ENCODE measurements around the gene CCDC192.

The CCDC192 gene

DNA sequence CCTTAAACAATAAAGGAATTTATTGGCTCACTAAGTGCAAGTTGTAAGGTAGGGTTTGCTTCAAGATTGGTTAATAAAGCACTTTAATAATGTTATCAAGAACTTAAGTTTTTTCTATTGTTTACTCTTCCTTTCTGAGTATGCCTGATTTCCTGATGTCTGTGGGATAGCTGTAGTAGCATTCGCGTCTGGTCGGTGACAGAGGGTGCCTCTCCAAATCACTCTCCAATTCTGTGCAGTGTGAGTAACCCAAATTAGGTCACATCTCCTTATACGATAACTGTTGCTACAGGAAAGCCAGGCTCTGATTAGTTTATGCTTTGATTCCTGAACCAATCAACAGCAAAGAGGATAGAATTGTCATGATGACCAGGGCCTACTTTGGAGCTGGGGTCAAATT, 90.7 kb downstream of the CCDC192 start:
- DNase-seq (ENCODE audit: low read depth): no peak
- H3K4me3 ChIP-seq (ENCODE audit: low read depth, low read length): no peak overlapping the region
- TF ChIP-seq, protein P1, sequence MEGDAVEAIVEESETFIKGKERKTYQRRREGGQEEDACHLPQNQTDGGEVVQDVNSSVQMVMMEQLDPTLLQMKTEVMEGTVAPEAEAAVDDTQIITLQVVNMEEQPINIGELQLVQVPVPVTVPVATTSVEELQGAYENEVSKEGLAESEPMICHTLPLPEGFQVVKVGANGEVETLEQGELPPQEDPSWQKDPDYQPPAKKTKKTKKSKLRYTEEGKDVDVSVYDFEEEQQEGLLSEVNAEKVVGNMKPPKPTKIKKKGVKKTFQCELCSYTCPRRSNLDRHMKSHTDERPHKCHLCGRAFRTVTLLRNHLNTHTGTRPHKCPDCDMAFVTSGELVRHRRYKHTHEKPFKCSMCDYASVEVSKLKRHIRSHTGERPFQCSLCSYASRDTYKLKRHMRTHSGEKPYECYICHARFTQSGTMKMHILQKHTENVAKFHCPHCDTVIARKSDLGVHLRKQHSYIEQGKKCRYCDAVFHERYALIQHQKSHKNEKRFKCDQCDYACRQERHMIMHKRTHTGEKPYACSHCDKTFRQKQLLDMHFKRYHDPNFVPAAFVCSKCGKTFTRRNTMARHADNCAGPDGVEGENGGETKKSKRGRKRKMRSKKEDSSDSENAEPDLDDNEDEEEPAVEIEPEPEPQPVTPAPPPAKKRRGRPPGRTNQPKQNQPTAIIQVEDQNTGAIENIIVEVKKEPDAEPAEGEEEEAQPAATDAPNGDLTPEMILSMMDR (conservative IDR thresholded peaks at IDR 0.05; ENCODE audit: low read depth, low read length): no peak

DNA sequence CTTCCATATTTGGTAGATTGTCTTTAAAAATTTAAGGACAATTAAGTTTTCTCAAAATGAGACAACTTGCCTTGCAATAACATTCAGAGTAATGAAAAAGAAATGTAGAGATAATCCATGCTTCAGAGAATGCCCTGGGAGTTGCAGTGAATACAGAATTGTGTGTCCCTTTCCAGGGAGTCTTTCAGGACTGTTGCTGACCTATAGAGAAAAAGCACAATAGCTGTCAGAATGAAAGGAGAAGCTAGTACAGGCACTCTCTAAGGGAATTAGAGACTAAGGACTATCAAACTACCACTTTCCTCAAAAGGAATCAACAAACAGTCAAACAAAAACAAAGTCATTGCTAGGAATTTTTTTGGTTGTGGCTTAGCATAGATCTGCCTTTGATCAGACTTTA, 93.0 kb downstream of the CCDC192 start:
- no peak for DNase-seq (ENCODE audit: low read depth)
- TF ChIP-seq, protein P1 (conservative IDR thresholded peaks at IDR 0.05; ENCODE audit: low read depth, low read length): no peak
- H3K4me3 ChIP-seq (ENCODE audit: low read depth, low read length): no peak overlapping the region

DNA sequence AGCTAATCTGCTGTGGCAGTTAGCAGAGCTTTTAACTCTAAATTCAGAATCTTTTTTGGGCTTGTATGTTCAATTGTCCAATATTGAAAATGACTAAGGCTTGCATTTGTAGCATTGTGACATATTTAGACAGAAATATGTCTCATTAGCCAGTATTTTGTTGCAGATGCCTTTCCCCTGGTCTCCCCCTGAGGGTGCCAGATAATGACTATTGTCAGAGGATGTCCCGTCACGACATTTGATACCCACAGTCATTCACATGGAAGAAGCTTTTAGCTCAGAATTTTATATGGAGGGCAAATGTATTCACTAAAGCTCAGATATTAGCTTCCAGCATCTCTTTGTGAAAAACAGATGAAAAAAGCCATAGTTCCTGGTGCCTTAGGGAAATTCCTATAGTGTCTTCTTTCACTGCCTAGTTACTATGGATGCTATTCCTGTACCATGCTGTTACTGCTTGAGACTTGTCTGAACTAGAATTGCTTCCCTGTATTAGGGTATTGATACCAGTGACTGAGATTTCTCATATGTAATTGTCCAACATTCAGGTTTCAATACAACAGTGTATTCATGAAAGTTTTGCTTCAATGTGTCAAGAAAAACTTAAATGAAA, 96.2 kb downstream of the CCDC192 start:
- TF ChIP-seq, protein P1 (conservative IDR thresholded peaks at IDR 0.05; ENCODE audit: low read depth, low read length): no peak
- H3K4me3 ChIP-seq (ENCODE audit: low read depth, low read length): no peak overlapping the region
- DNase-seq (ENCODE audit: low read depth): no peak

DNA sequence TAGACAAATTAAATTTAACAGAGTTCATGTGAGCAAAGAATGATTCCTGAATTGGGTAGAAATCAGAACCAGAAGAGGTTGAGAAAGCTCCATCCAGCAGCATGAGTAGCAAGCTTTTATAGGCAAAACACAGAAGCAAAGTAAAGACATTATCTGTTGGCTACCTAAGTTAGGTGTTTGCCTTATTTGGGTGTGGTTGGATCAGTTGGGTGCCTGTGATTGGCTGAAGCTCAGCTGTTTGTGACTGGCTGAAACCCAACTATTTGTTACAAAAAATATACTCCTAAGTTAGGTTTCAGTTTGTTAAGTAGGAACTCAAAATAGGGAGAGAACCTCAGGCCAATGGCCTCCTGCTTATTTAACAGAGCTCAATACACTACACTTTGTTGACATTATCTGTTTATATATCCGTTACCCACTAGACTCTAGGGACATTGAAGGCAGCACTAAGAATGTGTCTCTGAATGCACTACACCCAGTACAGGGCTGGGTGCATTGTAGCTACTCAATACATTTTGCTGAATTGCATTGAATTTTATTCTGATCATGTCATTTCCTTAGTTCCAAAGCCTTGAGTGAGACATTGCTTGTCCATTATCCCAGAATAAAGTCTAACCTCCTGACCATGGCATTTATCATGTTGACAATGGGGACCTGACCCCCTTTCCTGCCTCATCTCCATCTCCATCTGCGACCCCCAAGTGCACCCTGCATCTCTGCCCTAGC, 98.7 kb downstream of the CCDC192 start:
- peak; percentile 51 for DNase-seq (ENCODE audit: low read depth)

DNA sequence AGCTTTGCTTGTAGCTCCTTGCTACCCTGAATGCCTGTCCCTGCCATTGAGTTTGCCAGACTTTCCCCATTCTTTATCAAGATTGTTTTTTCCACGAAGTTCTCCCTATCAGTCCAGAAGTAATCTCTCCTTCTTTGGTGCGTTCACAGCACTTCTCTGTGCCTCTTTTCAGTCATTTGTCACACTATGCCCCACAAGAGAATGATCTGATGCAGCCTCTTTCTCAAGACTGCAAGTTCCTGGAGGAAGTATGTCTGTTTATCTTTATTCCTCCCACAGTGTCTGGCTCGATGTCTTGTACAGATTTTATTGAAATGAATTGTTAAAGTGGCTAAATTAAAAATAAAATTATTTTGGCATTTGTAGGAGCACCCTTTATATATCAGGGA, 99.3 kb downstream of the CCDC192 start:
- DNase-seq (ENCODE audit: low read depth): peak; percentile 31
- TF ChIP-seq, protein P1 (conservative IDR thresholded peaks at IDR 0.05; ENCODE audit: low read depth, low read length): no peak
- no peak overlapping the region for H3K4me3 ChIP-seq (ENCODE audit: low read depth, low read length)

More for the DNA sequence above, 98.7 kb downstream of the CCDC192 start:
- TF ChIP-seq, protein P1 (conservative IDR thresholded peaks at IDR 0.05; ENCODE audit: low read depth, low read length): no peak
- H3K4me3 ChIP-seq (ENCODE audit: low read depth, low read length): no peak overlapping the region

DNA sequence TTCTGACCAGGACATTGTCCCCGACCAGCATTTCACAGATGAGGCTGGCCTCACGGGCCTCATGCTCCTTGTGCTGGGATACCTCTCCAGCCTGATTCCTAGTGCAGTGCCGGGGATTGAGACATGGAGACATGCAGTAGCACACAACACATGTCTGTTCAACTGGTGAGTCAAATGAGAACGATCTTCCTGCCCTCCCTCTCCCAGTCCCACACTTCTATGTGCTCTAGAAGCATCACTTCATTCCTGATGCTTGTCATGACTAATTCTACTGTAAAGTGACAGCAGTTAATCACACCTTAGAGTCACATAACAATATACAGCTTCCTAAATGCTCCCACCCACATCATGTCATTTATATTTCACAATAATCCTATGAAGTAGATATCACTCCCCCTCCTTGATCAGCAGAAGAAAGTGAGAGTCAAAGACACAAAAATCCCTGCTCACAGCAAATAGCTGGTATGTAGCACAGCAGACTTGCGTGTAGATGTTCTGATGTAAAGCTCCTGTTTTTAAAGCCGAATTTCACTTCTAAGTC, 101.8 kb downstream of the CCDC192 start:
- TF ChIP-seq, protein P1 (conservative IDR thresholded peaks at IDR 0.05; ENCODE audit: low read depth, low read length): no peak
- DNase-seq (ENCODE audit: low read depth): no peak
- no peak overlapping the region for H3K4me3 ChIP-seq (ENCODE audit: low read depth, low read length)

All from choroid plexus epithelial cell (primary cell).